Neural cell (in vitro differentiated cells): Measurements from ENCODE around the gene CDH12. TPM values are rescaled to one million over a fixed set of nuclear protein-coding genes. Genes with fewer than 3 reads are reported as not detected.

Source experiments
- H2AFZ ChIP-seq: fragments of 200-600, 300-800 bp; sonication (generic), shearing (Covaris generic); 2 replicates; pipeline ENCODE4 v1.6.0; 2014; ENCODE audit warnings: low read depth, mild to moderate bottlenecking, antibody characterized with exemption, low read length, moderate library complexity
- H3F3A ChIP-seq: fragments of 200-600 bp; shearing (Covaris generic); 2 replicates; pipeline ENCODE4 v1.6.1; 2016; ENCODE audit warnings: mild to moderate bottlenecking, moderate library complexity, mixed read lengths, antibody characterized with exemption, low read length; ENCODE audit not compliant: insufficient read depth, poor library complexity, severe bottlenecking
- H3K27ac ChIP-seq: fragments of 200-600, 300-800 bp; sonication (generic), shearing (Covaris generic); 2 replicates; pipeline ENCODE4 v1.5.1; 2014; ENCODE audit warnings: mild to moderate bottlenecking, low read length, moderate library complexity
- H3K27me3 ChIP-seq: fragments of 300-800, 200-600 bp; sonication (generic), shearing (Covaris generic); 2 replicates; pipeline ENCODE4 v1.6.0; 2014; ENCODE audit warnings: mild to moderate bottlenecking, low read depth, low read length, moderate library complexity; ENCODE audit not compliant: insufficient read depth
- H3K36me3 ChIP-seq: fragments of 300-800, 200-600 bp; sonication (generic), shearing (Covaris generic); 2 replicates; pipeline ENCODE4 v1.5.1; 2014; ENCODE audit warnings: mild to moderate bottlenecking, antibody characterized with exemption, low read length, moderate library complexity; ENCODE audit not compliant: insufficient read depth
- H3K4me2 ChIP-seq: fragments of 300-800, 200-600 bp; sonication (generic), shearing (Covaris generic); 2 replicates; pipeline ENCODE4 v1.6.0; 2014; ENCODE audit warnings: mild to moderate bottlenecking, low read length
- H3K4me3 ChIP-seq: fragments of 300-800, 200-600 bp; sonication (generic), shearing (Covaris generic); 2 replicates; pipeline ENCODE4 v1.5.1; 2014; ENCODE audit warnings: mild to moderate bottlenecking, low read length, moderate library complexity
- H3K79me2 ChIP-seq: fragments of 200-600 bp; shearing (Covaris generic); replicated peaks from 2 replicates; pipeline ENCODE4 v1.6.0; 2014; ENCODE audit warnings: mild to moderate bottlenecking, low read length, moderate library complexity; ENCODE audit not compliant: insufficient read depth
- H3K9ac ChIP-seq: fragments of 300-800, 200-600 bp; sonication (generic), shearing (Covaris generic); 2 replicates; pipeline ENCODE4 v1.6.1; 2016; ENCODE audit warnings: mild to moderate bottlenecking, low read length, mixed read lengths
- H3K9me2 ChIP-seq: fragments of 200-600 bp; shearing (Covaris generic); 2 replicates; pipeline ENCODE4 v1.6.1; 2016; ENCODE audit warnings: mild to moderate bottlenecking, low read length, mixed read lengths; ENCODE audit not compliant: insufficient read depth
- H3K9me3 ChIP-seq: fragments of 200-600, 300-800 bp; sonication (generic), shearing (Covaris generic); 2 replicates; pipeline ENCODE4 v1.6.1; 2016; ENCODE audit warnings: mild to moderate bottlenecking, mixed run types, low read length, moderate library complexity, mixed read lengths
- H4K20me1 ChIP-seq: fragments of 200-600 bp; shearing (Covaris generic); 2 replicates; pipeline ENCODE4 v1.6.1; 2016; ENCODE audit warnings: mild to moderate bottlenecking, mixed run types; ENCODE audit not compliant: insufficient read depth
- EP300 ChIP-seq: fragments of 450-650 bp; conservative IDR thresholded peaks from 2 replicates; pipeline ENCODE4 v1.6.1; 2014; ENCODE audit warnings: antibody characterized with exemption, mild to moderate bottlenecking, moderate library complexity; ENCODE audit not compliant: poor library complexity, severe bottlenecking
- EZH2 ChIP-seq: fragments of 200-600, 300-800 bp; shearing (Covaris generic), sonication (generic); IDR thresholded peaks from 2 replicates; pipeline ENCODE4 v1.6.1; 2014; ENCODE audit warnings: antibody characterized with exemption, low read length, borderline replicate concordance, mild to moderate bottlenecking; ENCODE audit not compliant: insufficient read depth, poor library complexity, severe bottlenecking
- MXI1 ChIP-seq: fragments of 450-650 bp; conservative IDR thresholded peaks from 2 replicates; pipeline ENCODE4 v1.6.1; 2014; ENCODE audit warnings: antibody characterized with exemption, mild to moderate bottlenecking; ENCODE audit not compliant: poor library complexity, severe bottlenecking
- POLR2AphosphoS5 ChIP-seq: IDR thresholded peaks from 2 replicates; pipeline ENCODE4 v1.6.1; 2012
- RAD21 ChIP-seq: fragments of 450-650 bp; conservative IDR thresholded peaks from 2 replicates; pipeline ENCODE4 v1.6.1; 2014; ENCODE audit warnings: antibody characterized with exemption, mild to moderate bottlenecking, moderate library complexity
- SMC3 ChIP-seq: fragments of 450-650 bp; conservative IDR thresholded peaks from 2 replicates; pipeline ENCODE4 v1.6.1; 2014; ENCODE audit warnings: antibody characterized with exemption, mild to moderate bottlenecking, moderate library complexity; ENCODE audit not compliant: poor library complexity
- TAF1 ChIP-seq: IDR thresholded peaks from 2 replicates; pipeline ENCODE4 v1.6.1; 2012; ENCODE audit warnings: low read depth
- polyA plus RNA-seq: library from polyadenylated mRNA; depleted of rRNA; stranded (reverse); fragments of >200 nt; gene quantifications from 2 replicates; pipeline ENCODE4 v1.2.3, GENCODE V29; 2014
- TF ChIP-seq, protein P1 (sequence below): fragments of 450-650 bp; IDR thresholded peaks from 2 replicates; pipeline ENCODE4 v1.5.1; 2014; ENCODE audit warnings: antibody characterized with exemption, mild to moderate bottlenecking, moderate library complexity; ENCODE audit not compliant: poor library complexity, severe bottlenecking
- TF ChIP-seq, protein P2 (sequence below): IDR thresholded peaks from 2 replicates; pipeline ENCODE4 v1.6.1; 2012; ENCODE audit warnings: borderline replicate concordance

CDH12 gene
- polyA plus RNA-seq, 1 donor from 2014 or later: 2.1 TPM

DNA sequence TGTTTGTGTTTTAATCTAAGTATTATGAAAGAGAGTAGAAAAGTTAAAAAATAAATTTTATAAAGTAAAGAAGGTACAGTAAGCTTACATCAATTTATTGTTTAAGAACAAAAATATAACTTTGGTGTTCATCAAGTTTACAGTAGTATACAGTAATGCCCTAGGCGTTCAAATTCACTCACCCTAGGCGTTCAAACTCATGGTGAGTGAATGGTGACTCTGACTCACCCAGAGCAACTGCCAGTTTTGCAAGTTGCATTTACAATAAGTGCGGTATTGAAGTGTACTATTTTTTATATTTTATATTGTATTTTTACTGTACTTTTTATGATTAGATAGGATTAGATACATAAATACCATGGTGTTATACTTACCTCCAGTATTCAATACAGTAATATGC lies 421.3 kb downstream of the CDH12 start:
- Histone ChIP-seq H3F3A (no peaks in the 10 kb centered on the region), H2AFZ (no peak overlapping the region), H3K9me2 (no peaks in the 10 kb centered on the region), H3K36me3 (no peaks in the 10 kb centered on the region), H3K9me3 (no peaks in the 10 kb centered on the region), H3K27ac (no peak overlapping the region), H3K4me2 (no peak overlapping the region), H4K20me1 (no peaks in the 10 kb centered on the region), H3K27me3 (no peaks in the 10 kb centered on the region), H3K9ac (no peak overlapping the region), H3K79me2 (no peaks in the 10 kb centered on the region), H3K4me3 (no peak overlapping the region)
- TF ChIP-seq, protein P1, sequence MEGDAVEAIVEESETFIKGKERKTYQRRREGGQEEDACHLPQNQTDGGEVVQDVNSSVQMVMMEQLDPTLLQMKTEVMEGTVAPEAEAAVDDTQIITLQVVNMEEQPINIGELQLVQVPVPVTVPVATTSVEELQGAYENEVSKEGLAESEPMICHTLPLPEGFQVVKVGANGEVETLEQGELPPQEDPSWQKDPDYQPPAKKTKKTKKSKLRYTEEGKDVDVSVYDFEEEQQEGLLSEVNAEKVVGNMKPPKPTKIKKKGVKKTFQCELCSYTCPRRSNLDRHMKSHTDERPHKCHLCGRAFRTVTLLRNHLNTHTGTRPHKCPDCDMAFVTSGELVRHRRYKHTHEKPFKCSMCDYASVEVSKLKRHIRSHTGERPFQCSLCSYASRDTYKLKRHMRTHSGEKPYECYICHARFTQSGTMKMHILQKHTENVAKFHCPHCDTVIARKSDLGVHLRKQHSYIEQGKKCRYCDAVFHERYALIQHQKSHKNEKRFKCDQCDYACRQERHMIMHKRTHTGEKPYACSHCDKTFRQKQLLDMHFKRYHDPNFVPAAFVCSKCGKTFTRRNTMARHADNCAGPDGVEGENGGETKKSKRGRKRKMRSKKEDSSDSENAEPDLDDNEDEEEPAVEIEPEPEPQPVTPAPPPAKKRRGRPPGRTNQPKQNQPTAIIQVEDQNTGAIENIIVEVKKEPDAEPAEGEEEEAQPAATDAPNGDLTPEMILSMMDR: no peak
- no peak for TF ChIP-seq EZH2
- TF ChIP-seq MXI1: no peak
- TF ChIP-seq RAD21: no peak
- TF ChIP-seq, protein P2, sequence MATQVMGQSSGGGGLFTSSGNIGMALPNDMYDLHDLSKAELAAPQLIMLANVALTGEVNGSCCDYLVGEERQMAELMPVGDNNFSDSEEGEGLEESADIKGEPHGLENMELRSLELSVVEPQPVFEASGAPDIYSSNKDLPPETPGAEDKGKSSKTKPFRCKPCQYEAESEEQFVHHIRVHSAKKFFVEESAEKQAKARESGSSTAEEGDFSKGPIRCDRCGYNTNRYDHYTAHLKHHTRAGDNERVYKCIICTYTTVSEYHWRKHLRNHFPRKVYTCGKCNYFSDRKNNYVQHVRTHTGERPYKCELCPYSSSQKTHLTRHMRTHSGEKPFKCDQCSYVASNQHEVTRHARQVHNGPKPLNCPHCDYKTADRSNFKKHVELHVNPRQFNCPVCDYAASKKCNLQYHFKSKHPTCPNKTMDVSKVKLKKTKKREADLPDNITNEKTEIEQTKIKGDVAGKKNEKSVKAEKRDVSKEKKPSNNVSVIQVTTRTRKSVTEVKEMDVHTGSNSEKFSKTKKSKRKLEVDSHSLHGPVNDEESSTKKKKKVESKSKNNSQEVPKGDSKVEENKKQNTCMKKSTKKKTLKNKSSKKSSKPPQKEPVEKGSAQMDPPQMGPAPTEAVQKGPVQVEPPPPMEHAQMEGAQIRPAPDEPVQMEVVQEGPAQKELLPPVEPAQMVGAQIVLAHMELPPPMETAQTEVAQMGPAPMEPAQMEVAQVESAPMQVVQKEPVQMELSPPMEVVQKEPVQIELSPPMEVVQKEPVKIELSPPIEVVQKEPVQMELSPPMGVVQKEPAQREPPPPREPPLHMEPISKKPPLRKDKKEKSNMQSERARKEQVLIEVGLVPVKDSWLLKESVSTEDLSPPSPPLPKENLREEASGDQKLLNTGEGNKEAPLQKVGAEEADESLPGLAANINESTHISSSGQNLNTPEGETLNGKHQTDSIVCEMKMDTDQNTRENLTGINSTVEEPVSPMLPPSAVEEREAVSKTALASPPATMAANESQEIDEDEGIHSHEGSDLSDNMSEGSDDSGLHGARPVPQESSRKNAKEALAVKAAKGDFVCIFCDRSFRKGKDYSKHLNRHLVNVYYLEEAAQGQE: no peak
- TF ChIP-seq EP300: no peak
- TF ChIP-seq TAF1: no peak
- TF ChIP-seq SMC3: no peak
- TF ChIP-seq POLR2AphosphoS5: no peak

DNA sequence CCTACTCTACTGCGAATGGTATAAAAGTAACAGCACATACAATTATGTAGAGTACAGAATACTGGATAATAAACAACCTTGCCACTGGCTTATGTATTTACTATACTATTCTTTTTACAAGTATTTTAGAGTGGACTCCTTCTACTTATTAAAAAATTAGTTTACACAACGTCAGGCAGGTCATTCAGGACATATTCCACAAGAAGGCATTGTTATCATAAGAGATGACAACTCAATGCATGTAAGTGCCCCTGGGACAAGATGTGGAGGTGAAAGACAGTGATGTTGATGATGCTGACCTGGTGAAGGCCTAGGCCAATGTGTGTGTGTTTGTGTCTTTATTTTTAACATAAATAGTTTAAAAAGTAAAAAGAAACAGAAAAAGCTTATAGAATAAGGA lies 421.7 kb downstream of the CDH12 start:
- H3K27me3 ChIP-seq: no peaks in the 10 kb centered on the region
- no peak overlapping the region for H3K4me3 ChIP-seq
- TF ChIP-seq RAD21 (no peak), MXI1 (no peak), POLR2AphosphoS5 (no peak), EP300 (no peak), TAF1 (no peak), EZH2 (no peak)
- TF ChIP-seq, protein P2: no peak
- no peaks in the 10 kb centered on the region for H3K9me3 ChIP-seq
- H3K36me3 ChIP-seq: no peaks in the 10 kb centered on the region
- no peak overlapping the region for H3K4me2 ChIP-seq
- H4K20me1 ChIP-seq: no peaks in the 10 kb centered on the region
- no peaks in the 10 kb centered on the region for H3F3A ChIP-seq
- no peak overlapping the region for H3K27ac ChIP-seq
- no peak overlapping the region for H3K9ac ChIP-seq
- no peaks in the 10 kb centered on the region for H3K9me2 ChIP-seq
- H2AFZ ChIP-seq: no peak overlapping the region
- H3K79me2 ChIP-seq: no peaks in the 10 kb centered on the region
